Measurements from ENCODE around the gene COG7.
A peak's percentile ranks its signal among the peaks of the same experiment; 100 is the strongest.

The COG7 gene

DNA sequence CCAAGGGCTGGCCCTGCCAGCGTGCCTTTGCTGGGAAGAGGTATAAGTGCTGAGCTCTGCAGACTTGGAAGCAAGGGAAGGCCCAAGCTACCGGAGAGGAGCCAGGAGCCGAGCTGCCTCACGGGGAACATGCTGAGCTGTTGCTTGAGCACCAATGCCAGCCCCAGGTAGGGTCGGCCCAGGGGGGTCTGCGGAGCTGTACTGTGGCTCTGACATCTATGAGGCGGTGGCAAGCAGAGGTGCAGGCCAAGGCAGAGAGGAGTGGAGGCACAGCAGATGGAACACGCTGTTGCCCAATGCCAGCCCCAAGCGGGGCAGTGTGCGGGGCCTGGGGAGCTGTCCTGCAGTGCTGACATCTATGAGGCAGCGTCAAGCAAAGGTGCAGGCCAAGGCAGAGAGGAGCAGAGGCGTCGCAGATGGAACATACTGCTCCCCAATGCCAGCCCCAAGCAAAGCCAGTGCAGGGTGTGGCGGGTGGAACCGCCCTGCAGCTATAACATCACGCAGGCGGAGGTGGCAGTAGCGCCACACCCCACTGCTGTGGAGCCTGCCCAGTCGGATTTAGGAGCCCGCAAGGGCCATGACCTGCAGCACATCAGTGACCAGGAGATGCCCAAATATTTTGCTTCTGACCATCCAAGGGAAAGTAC, 47.3 kb upstream of the COG7 start:
- Histone ChIP-seq H3K4me1 (ENCODE audit: control insufficient read depth, insufficient read depth, low read length) (peaks cover 5% of the 10 kb centered on the region), H3K36me3 (ENCODE audit: control insufficient read depth in 2 of 2, insufficient read depth in 1 of 2, low read length in 2 of 2) (peaks cover 3 to 19% of the 10 kb centered on the region in 2 experiments; a peak in 2 of 3 replicates), H3K9me3 (ENCODE audit: control insufficient read depth, insufficient read depth, low read depth, low read length) (no peaks in the 10 kb centered on the region), H3K27ac (ENCODE audit: extremely low read depth, low read depth, low read length) (no peak overlapping the region), H3K4me3 (ENCODE audit: low read depth, low read length) (no peak overlapping the region)
- TF ChIP-seq ZNF600 (tag by site-specific recombination; IDR thresholded peaks at IDR 0.05) (0 out of 2 replicates have a peak, but pooled peaks have one; percentile 19), REPIN1 (tag by site-specific recombination; IDR thresholded peaks at IDR 0.05; ENCODE audit: low read depth) (no peak), ZNF48 (tag by site-specific recombination; IDR thresholded peaks at IDR 0.05) (no peak), ZNF529 (tag by site-specific recombination; IDR thresholded peaks at IDR 0.05; ENCODE audit: insufficient replicate concordance) (no peak), ZNF174 (tag by site-specific recombination; IDR thresholded peaks at IDR 0.05) (no peak), ZNF426 (tag by site-specific recombination; IDR thresholded peaks at IDR 0.05) (no peak), ZNF510 (tag by site-specific recombination; IDR thresholded peaks at IDR 0.05; ENCODE audit: insufficient replicate concordance) (no peak), KLF8 (tag by site-specific recombination; IDR thresholded peaks at IDR 0.05) (no peak), MZF1 (tag by site-specific recombination; IDR thresholded peaks at IDR 0.05; ENCODE audit: borderline replicate concordance) (no peak), ZNF791 (tag by site-specific recombination; IDR thresholded peaks at IDR 0.05) (no peak), ZNF555 (tag by site-specific recombination; conservative IDR thresholded peaks at IDR 0.05) (no peak), ZNF560 (tag by site-specific recombination; IDR thresholded peaks at IDR 0.05; ENCODE audit: borderline replicate concordance) (no peak), ZNF571 (tag by site-specific recombination; IDR thresholded peaks at IDR 0.05) (no peak), ZNF324 (tag by site-specific recombination; IDR thresholded peaks at IDR 0.05) (no peak), BCL11A (tag by site-specific recombination; IDR thresholded peaks at IDR 0.05; ENCODE audit: low read depth) (no peak), ZNF114 (tag by site-specific recombination; IDR thresholded peaks at IDR 0.05) (no peak), KLF1 (tag by site-specific recombination; IDR thresholded peaks at IDR 0.05) (peak; percentile 96)
- TF ChIP-seq, protein P1, sequence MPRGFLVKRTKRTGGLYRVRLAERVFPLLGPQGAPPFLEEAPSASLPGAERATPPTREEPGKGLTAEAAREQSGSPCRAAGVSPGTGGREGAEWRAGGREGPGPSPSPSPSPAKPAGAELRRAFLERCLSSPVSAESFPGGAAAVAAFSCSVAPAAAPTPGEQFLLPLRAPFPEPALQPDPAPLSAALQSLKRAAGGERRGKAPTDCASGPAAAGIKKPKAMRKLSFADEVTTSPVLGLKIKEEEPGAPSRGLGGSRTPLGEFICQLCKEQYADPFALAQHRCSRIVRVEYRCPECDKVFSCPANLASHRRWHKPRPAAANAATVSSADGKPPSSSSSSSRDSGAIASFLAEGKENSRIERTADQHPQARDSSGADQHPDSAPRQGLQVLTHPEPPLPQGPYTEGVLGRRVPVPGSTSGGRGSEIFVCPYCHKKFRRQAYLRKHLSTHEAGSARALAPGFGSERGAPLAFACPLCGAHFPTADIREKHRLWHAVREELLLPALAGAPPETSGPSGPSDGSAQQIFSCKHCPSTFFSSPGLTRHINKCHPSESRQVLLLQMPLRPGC (tag by site-specific recombination; IDR thresholded peaks at IDR 0.05): no peak
- TF ChIP-seq, protein P2, sequence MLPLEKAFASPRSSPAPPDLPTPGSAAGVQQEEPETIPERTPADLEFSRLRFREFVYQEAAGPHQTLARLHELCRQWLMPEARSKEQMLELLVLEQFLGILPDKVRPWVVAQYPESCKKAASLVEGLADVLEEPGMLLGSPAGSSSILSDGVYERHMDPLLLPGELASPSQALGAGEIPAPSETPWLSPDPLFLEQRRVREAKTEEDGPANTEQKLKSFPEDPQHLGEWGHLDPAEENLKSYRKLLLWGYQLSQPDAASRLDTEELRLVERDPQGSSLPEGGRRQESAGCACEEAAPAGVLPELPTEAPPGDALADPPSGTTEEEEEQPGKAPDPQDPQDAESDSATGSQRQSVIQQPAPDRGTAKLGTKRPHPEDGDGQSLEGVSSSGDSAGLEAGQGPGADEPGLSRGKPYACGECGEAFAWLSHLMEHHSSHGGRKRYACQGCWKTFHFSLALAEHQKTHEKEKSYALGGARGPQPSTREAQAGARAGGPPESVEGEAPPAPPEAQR (tag by site-specific recombination; IDR thresholded peaks at IDR 0.05): no peak
- TF ChIP-seq, protein P3, sequence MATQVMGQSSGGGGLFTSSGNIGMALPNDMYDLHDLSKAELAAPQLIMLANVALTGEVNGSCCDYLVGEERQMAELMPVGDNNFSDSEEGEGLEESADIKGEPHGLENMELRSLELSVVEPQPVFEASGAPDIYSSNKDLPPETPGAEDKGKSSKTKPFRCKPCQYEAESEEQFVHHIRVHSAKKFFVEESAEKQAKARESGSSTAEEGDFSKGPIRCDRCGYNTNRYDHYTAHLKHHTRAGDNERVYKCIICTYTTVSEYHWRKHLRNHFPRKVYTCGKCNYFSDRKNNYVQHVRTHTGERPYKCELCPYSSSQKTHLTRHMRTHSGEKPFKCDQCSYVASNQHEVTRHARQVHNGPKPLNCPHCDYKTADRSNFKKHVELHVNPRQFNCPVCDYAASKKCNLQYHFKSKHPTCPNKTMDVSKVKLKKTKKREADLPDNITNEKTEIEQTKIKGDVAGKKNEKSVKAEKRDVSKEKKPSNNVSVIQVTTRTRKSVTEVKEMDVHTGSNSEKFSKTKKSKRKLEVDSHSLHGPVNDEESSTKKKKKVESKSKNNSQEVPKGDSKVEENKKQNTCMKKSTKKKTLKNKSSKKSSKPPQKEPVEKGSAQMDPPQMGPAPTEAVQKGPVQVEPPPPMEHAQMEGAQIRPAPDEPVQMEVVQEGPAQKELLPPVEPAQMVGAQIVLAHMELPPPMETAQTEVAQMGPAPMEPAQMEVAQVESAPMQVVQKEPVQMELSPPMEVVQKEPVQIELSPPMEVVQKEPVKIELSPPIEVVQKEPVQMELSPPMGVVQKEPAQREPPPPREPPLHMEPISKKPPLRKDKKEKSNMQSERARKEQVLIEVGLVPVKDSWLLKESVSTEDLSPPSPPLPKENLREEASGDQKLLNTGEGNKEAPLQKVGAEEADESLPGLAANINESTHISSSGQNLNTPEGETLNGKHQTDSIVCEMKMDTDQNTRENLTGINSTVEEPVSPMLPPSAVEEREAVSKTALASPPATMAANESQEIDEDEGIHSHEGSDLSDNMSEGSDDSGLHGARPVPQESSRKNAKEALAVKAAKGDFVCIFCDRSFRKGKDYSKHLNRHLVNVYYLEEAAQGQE (tag by site-specific recombination; IDR thresholded peaks at IDR 0.05): peak; percentile 49; the same call in 1 of the 2 replicates
- CTCF ChIA-PET: no interaction called here
- POLR2A ChIA-PET: interaction anchor here (0.7 to 1.6 kb wide), 2 partner anchors 57 to 58 kb away, joined by 4 to 5 read pairs; partner anchors contain the start of genes EARS2 and UBFD1
